Neural progenitor cell (in vitro differentiated cells): ENCODE results near the gene EXOC7. TPM values are rescaled to one million over a fixed set of nuclear protein-coding genes. Genes with fewer than 3 reads are reported as not detected.
A peak's percentile ranks its signal among the peaks of the same experiment; 100 is the strongest.

ENCODE experiments used
- DNase-seq: peaks from one replicate; pipeline ENCODE4 v3.0.0-alpha.2; 2016; ENCODE audit warnings: low spot score
- H2AFZ ChIP-seq: fragments of 200-600 bp; sonication (generic); replicated peaks from 2 replicates; pipeline ENCODE4 v1.6.1; 2016; ENCODE audit warnings: antibody characterized with exemption
- H3F3A ChIP-seq: fragments of 200-600 bp; sonication (generic); 2 replicates; pipeline ENCODE4 v1.6.1; 2016; ENCODE audit warnings: antibody characterized with exemption, low read depth
- H3K27ac ChIP-seq: fragments of 200-600 bp; sonication (generic); 2 replicates; pipeline ENCODE4 v1.5.1; 2016; ENCODE audit warnings: mild to moderate bottlenecking
- H3K27me3 ChIP-seq: fragments of 200-600 bp; sonication (generic); 2 replicates; pipeline ENCODE4 v1.6.1; 2016; ENCODE audit warnings: mild to moderate bottlenecking, moderate library complexity
- H3K36me3 ChIP-seq: fragments of 200-600 bp; sonication (generic); 2 replicates; pipeline ENCODE4 v1.5.1; 2016
- H3K4me1 ChIP-seq: fragments of 200-600 bp; sonication (generic); 2 replicates; pipeline ENCODE4 v1.6.1; 2016; ENCODE audit warnings: mixed run types
- H3K4me2 ChIP-seq: fragments of 200-600 bp; sonication (generic); 2 replicates; pipeline ENCODE4 v1.6.1; 2016
- H3K4me3 ChIP-seq: fragments of 200-600 bp; sonication (generic); 2 replicates; pipeline ENCODE4 v1.5.1; 2016
- H3K79me2 ChIP-seq: fragments of 200-600 bp; sonication (generic); 2 replicates; pipeline ENCODE4 v1.6.1; 2016; ENCODE audit warnings: low read depth
- H3K9ac ChIP-seq: fragments of 200-600 bp; sonication (generic); 2 replicates; pipeline ENCODE4 v1.6.1; 2016
- H3K9me3 ChIP-seq: fragments of 200-600 bp; sonication (generic); 2 replicates; pipeline ENCODE4 v1.5.1; 2016; ENCODE audit warnings: low read depth
- H4K20me1 ChIP-seq: fragments of 200-600 bp; sonication (generic); 2 replicates; pipeline ENCODE4 v1.6.1; 2016; ENCODE audit warnings: low read depth
- H3K27ac Mint-ChIP-seq: 3 replicates; pipeline ENCODE4 v1.8.0; 2021; ENCODE audit warnings: mixed read lengths
- H3K27me3 Mint-ChIP-seq: 2 replicates; pipeline ENCODE4 v1.8.0; 2022; ENCODE audit warnings: low read depth, mild to moderate bottlenecking, inconsistent platforms, moderate library complexity, mixed read lengths; ENCODE audit not compliant: insufficient read depth
- H3K36me3 Mint-ChIP-seq: 3 replicates; pipeline ENCODE4 v1.8.0; 2021; ENCODE audit warnings: mixed read lengths
- H3K4me1 Mint-ChIP-seq: 3 replicates; pipeline ENCODE4 v1.8.0; 2021; ENCODE audit warnings: mixed read lengths
- H3K4me3 Mint-ChIP-seq: 3 replicates; pipeline ENCODE4 v1.8.0; 2021; ENCODE audit warnings: mild to moderate bottlenecking, moderate library complexity, mixed read lengths
- H3K9me3 Mint-ChIP-seq: 3 replicates; pipeline ENCODE4 v1.8.0; 2020; ENCODE audit warnings: mixed read lengths
- CTCF ChIP-seq: fragments of 200-600 bp; sonication (generic); IDR thresholded peaks from 2 replicates; pipeline ENCODE4 v1.5.1; 2017; ENCODE audit warnings: antibody characterized with exemption, mild to moderate bottlenecking
- EZH2 ChIP-seq: fragments of 200-600 bp; sonication (generic); IDR thresholded peaks from 2 replicates; pipeline ENCODE4 v1.6.1; 2017; ENCODE audit warnings: antibody characterized with exemption, mild to moderate bottlenecking, moderate library complexity
- EZH2phosphoT487 ChIP-seq: fragments of 200-600 bp; sonication (generic); IDR thresholded peaks from 2 replicates; pipeline ENCODE4 v1.6.1; 2017; ENCODE audit warnings: antibody characterized with exemption
- total RNA-seq: library from RNA; depleted of rRNA; stranded (reverse); fragments of >200 nt; gene quantifications from 2 replicates; pipeline ENCODE4 v1.2.3, GENCODE V29; 2015; ENCODE audit warnings: low replicate concordance

Gene EXOC7
- total RNA-seq, 1 donor from 2014 or later = 64.3 TPM

GRCh38 chr17:76141212-76142038 is 37.8 kb upstream of the EXOC7 start, which contains the start of gene FOXJ1:
Gene FOXJ1, minus strand, starts transcription at chr17:76141245. Its CDS starts 850 bp downstream, at chr17:76140395.
- Histone ChIP-seq H3K27me3 (peaks cover 74% of the 10 kb centered on the region), H3K36me3 (no peaks in the 10 kb centered on the region), H3K9ac (no peak within 1 kb of the TSS), H4K20me1 (peaks cover 16% of the 10 kb centered on the region), H3K9me3 (no peaks in the 10 kb centered on the region), H3F3A (peaks cover 54% of the 10 kb centered on the region), H2AFZ (peak within 1 kb of the TSS; percentile 60), H3K27ac (no peak within 1 kb of the TSS), H3K4me3 (peak within 1 kb of the TSS; percentile 47), H3K4me1 (peaks cover 58% of the 10 kb centered on the region), H3K79me2 (no peaks in the 10 kb centered on the region), H3K4me2 (peak within 1 kb of the TSS; percentile 83)
- DNase-seq = peak; percentile 98
- Mint-ChIP-seq H3K4me3 (peak within 1 kb of the TSS; percentile 85), H3K36me3 (peaks cover 5% of the 10 kb centered on the region), H3K27ac (peak within 1 kb of the TSS; percentile 96), H3K27me3 (peaks cover 11% of the 10 kb centered on the region), H3K9me3 (no peaks in the 10 kb centered on the region), H3K4me1 (peaks cover 67% of the 10 kb centered on the region)
- TF ChIP-seq EZH2phosphoT487 = no peak

GRCh38 chr17:76140661-76141211 is 37.1 kb upstream of the EXOC7 start:
- H3K27me3 Mint-ChIP-seq = peaks cover 11% of the 10 kb centered on the region
- Histone ChIP-seq H3F3A (peaks cover 61% of the 10 kb centered on the region), H3K27ac (no peak overlapping the region), H3K79me2 (no peaks in the 10 kb centered on the region), H3K4me2 (peak overlapping the region; percentile 83), H4K20me1 (peaks cover 19% of the 10 kb centered on the region), H3K36me3 (no peaks in the 10 kb centered on the region), H3K9me3 (no peaks in the 10 kb centered on the region), H3K4me3 (peak overlapping the region; percentile 47), H3K4me1 (peaks cover 65% of the 10 kb centered on the region), H3K27me3 (peaks cover 81% of the 10 kb centered on the region), H2AFZ (no peak overlapping the region), H3K9ac (no peak overlapping the region)
- DNase-seq = no peak
- peaks cover 5% of the 10 kb centered on the region for H3K36me3 Mint-ChIP-seq
- H3K9me3 Mint-ChIP-seq = no peaks in the 10 kb centered on the region
- H3K4me3 Mint-ChIP-seq = peak overlapping the region; percentile 85
- TF ChIP-seq CTCF (no peak), EZH2phosphoT487 (peak; percentile 37), EZH2 (peak; percentile 68)
- H3K4me1 Mint-ChIP-seq = peaks cover 69% of the 10 kb centered on the region
- H3K27ac Mint-ChIP-seq = peak overlapping the region; percentile 66

- DNase-seq = peak; percentile 53
- Histone ChIP-seq H3K9me3 (no peaks in the 10 kb centered on the region), H3K27me3 (peaks cover 88% of the 10 kb centered on the region), H3K4me2 (peak overlapping the region; percentile 83), H4K20me1 (peaks cover 19% of the 10 kb centered on the region), H3K36me3 (no peaks in the 10 kb centered on the region), H3K4me3 (peak overlapping the region; percentile 47), H3K9ac (no peak overlapping the region), H3K27ac (no peak overlapping the region), H3K79me2 (no peaks in the 10 kb centered on the region), H3K4me1 (peaks cover 72% of the 10 kb centered on the region), H2AFZ (no peak overlapping the region), H3F3A (peaks cover 65% of the 10 kb centered on the region)
- peaks cover 70% of the 10 kb centered on the region for H3K4me1 Mint-ChIP-seq
- TF ChIP-seq EZH2phosphoT487 = peak; percentile 77
- TF ChIP-seq EZH2 = peak; percentile 90
- TF ChIP-seq CTCF = peak; percentile 21
- peaks cover 5% of the 10 kb centered on the region for H3K36me3 Mint-ChIP-seq
- H3K9me3 Mint-ChIP-seq = no peaks in the 10 kb centered on the region
- peak overlapping the region; percentile 85 for H3K4me3 Mint-ChIP-seq
- H3K27me3 Mint-ChIP-seq = peaks cover 15% of the 10 kb centered on the region
- peak overlapping the region; percentile 79 for H3K27ac Mint-ChIP-seq
Measured at GRCh38 chr17:76139801-76140660, 36.4 kb upstream of the EXOC7 start.
